HepG2 (cell line): ENCODE measurements around the gene RPH3AL.

Experiments
- GZF1 ChIP-seq: sonication (generic); formaldehyde crosslinking; IDR thresholded peaks from 2 replicates; pipeline ENCODE4 v1.5.1; 2020; ENCODE audit warnings: mild to moderate bottlenecking, missing genetic modification reagents
- POLR2G ChIP-seq: fragments of 200-400 bp; formaldehyde crosslinking; IDR thresholded peaks from 2 replicates; pipeline ENCODE4 v1.6.1; 2018; ENCODE audit warnings: mild to moderate bottlenecking, low read depth, low read length, moderate library complexity
- XRCC5 ChIP-seq: fragments of 200-400 bp; formaldehyde crosslinking; optimal IDR thresholded peaks from 2 replicates; pipeline ENCODE3; 2017; ENCODE audit warnings: mild to moderate bottlenecking, low read length
- ZNF17 ChIP-seq: sonication (generic); formaldehyde crosslinking; IDR thresholded peaks from 2 replicates; pipeline ENCODE4 v1.5.0; 2020; ENCODE audit warnings: mild to moderate bottlenecking, missing genetic modification reagents
- TF ChIP-seq, protein P1 (sequence below): sonication (generic); formaldehyde crosslinking; IDR thresholded peaks from 2 replicates; pipeline ENCODE4 v1.5.0; 2020; ENCODE audit warnings: mild to moderate bottlenecking, missing genetic modification reagents
- TF ChIP-seq, protein P2 (sequence below): IDR thresholded peaks from 2 replicates; pipeline ENCODE4 v1.6.1; 2016; ENCODE audit warnings: control low read depth

DNA sequence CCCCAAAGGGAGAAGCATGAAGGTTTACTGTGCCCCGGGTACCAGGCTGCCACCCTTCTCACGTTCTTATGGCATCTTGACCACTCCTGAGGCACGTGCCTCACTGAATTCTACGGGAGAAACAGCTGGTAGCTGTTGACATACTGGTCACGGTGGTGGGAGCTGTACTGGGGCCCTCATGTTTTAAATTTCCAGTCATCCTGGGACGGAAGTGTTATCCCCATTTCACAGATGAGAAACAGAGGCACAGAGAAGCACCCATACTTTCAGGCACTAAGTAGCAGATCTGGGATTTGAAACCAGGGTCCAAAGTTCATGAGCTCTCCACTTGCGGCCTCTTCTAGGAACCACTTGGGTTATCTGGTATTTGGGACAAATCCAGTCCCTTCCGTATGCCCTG lies 144.8 kb downstream of the RPH3AL start:
- TF ChIP-seq, protein P1, sequence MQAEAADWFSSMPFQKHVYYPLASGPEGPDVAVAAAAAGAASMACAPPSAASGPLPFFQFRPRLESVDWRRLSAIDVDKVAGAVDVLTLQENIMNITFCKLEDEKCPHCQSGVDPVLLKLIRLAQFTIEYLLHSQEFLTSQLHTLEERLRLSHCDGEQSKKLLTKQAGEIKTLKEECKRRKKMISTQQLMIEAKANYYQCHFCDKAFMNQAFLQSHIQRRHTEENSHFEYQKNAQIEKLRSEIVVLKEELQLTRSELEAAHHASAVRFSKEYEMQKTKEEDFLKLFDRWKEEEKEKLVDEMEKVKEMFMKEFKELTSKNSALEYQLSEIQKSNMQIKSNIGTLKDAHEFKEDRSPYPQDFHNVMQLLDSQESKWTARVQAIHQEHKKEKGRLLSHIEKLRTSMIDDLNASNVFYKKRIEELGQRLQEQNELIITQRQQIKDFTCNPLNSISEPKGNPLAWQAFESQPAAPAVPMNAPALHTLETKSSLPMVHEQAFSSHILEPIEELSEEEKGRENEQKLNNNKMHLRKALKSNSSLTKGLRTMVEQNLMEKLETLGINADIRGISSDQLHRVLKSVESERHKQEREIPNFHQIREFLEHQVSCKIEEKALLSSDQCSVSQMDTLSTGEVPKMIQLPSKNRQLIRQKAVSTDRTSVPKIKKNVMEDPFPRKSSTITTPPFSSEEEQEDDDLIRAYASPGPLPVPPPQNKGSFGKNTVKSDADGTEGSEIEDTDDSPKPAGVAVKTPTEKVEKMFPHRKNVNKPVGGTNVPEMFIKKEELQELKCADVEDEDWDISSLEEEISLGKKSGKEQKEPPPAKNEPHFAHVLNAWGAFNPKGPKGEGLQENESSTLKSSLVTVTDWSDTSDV (CRISPR knock-in tag): no peak
- TF ChIP-seq XRCC5 (no peak), ZNF17 (CRISPR knock-in tag) (no peak), GZF1 (CRISPR knock-in tag) (no peak), POLR2G (no peak)
- TF ChIP-seq, protein P2, sequence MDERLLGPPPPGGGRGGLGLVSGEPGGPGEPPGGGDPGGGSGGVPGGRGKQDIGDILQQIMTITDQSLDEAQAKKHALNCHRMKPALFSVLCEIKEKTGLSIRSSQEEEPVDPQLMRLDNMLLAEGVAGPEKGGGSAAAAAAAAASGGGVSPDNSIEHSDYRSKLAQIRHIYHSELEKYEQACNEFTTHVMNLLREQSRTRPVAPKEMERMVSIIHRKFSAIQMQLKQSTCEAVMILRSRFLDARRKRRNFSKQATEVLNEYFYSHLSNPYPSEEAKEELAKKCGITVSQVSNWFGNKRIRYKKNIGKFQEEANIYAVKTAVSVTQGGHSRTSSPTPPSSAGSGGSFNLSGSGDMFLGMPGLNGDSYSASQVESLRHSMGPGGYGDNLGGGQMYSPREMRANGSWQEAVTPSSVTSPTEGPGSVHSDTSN: no peak
